Keratinocyte (primary cell): ENCODE results near the gene PIK3CB. TPM values are rescaled to one million over a fixed set of nuclear protein-coding genes. Genes with fewer than 3 reads are reported as not detected.

Source experiments
- DNase-seq: peaks from one replicate; pipeline ENCODE4 v3.0.0-alpha.2; 2011; ENCODE audit warnings: low read depth, missing footprints, low spot score
- FAIRE-seq: peaks from 2 replicates; lab custom pipeline; 2011; peaks lifted over from hg19 to GRCh38; lab: Jason Lieb, UNC
- H2AFZ ChIP-seq: 2 replicates; pipeline ENCODE4 v1.6.0; 2012; ENCODE audit warnings: low read length, control low read depth, inconsistent platforms; ENCODE audit not compliant: control insufficient read depth
- H3K27ac ChIP-seq: 2 replicates; pipeline ENCODE4 v1.5.1; 2011; ENCODE audit warnings: low read length; ENCODE audit not compliant: control insufficient read depth, insufficient read depth
- H3K27me3 ChIP-seq: 3 replicates; pipeline ENCODE4 v1.6.0; 2011; ENCODE audit warnings: low read length; ENCODE audit not compliant: control insufficient read depth, insufficient read depth; ENCODE audit errors: extremely low read depth
- H3K36me3 ChIP-seq, 2 experiments: 2 replicates in 1 of 2; 3 replicates in 1 of 2; pipeline ENCODE4 v1.5.1; 2011; ENCODE audit warnings: low read length in 2 of 2, mild to moderate bottlenecking in 1 of 2; ENCODE audit not compliant: control insufficient read depth in 2 of 2, insufficient read depth in 2 of 2; ENCODE audit errors: extremely low read depth in 1 of 2
- H3K4me1 ChIP-seq: 3 replicates; pipeline ENCODE4 v1.5.1; 2011; ENCODE audit warnings: low read length; ENCODE audit not compliant: control insufficient read depth, insufficient read depth; ENCODE audit errors: extremely low read depth
- H3K4me2 ChIP-seq: 3 replicates; pipeline ENCODE4 v1.6.0; 2011; ENCODE audit warnings: low read depth, low read length; ENCODE audit not compliant: control insufficient read depth, insufficient read depth; ENCODE audit errors: extremely low read depth
- H3K4me3 ChIP-seq, 3 experiments: fragments of 200-600 bp in 1 of 3; sonication (generic) in 1 of 3; 2 replicates in 2 of 3; 3 replicates in 1 of 3; pipeline ENCODE4 v1.5.1; 2011 to 2016; ENCODE audit warnings: low read length in 3 of 3, mild to moderate bottlenecking in 3 of 3, control low read depth in 2 of 3, inconsistent platforms in 1 of 3, low read depth in 1 of 3, mixed read lengths in 1 of 3, mixed run types in 1 of 3, moderate library complexity in 1 of 3; ENCODE audit not compliant: control insufficient read depth in 2 of 3, insufficient read depth in 2 of 3; ENCODE audit errors: extremely low read depth in 1 of 3
- H3K79me2 ChIP-seq: 2 replicates; pipeline ENCODE4 v1.6.0; 2012; ENCODE audit warnings: low read length; ENCODE audit not compliant: control insufficient read depth, insufficient read depth
- H3K9ac ChIP-seq: 3 replicates; pipeline ENCODE4 v1.6.0; 2011; ENCODE audit warnings: low read length; ENCODE audit not compliant: control insufficient read depth, insufficient read depth; ENCODE audit errors: extremely low read depth
- H3K9me1 ChIP-seq: 3 replicates; pipeline ENCODE4 v1.6.0; 2011; ENCODE audit warnings: low read length; ENCODE audit not compliant: control insufficient read depth, insufficient read depth; ENCODE audit errors: extremely low read depth
- H3K9me3 ChIP-seq: 2 replicates; pipeline ENCODE4 v1.5.1; 2012; ENCODE audit warnings: low read depth, low read length; ENCODE audit not compliant: control insufficient read depth
- H4K20me1 ChIP-seq: 3 replicates; pipeline ENCODE4 v1.6.0; 2011; ENCODE audit warnings: low read length; ENCODE audit not compliant: control insufficient read depth, insufficient read depth; ENCODE audit errors: extremely low read depth
- CTCF ChIP-seq, 3 experiments: IDR thresholded peaks in 1 of 3; conservative IDR thresholded peaks in 1 of 3; optimal IDR thresholded peaks in 1 of 3; 2 replicates in 2 of 3; 3 replicates in 1 of 3; pipeline versions ENCODE3 to v1.5.1; 2011; ENCODE audit warnings: low read length in 3 of 3, mild to moderate bottlenecking in 3 of 3, moderate library complexity in 2 of 3, control low read depth in 1 of 3, inconsistent platforms in 1 of 3; ENCODE audit not compliant: insufficient read depth in 2 of 3; ENCODE audit errors: extremely low read depth in 1 of 3
- EZH2 ChIP-seq: IDR thresholded peaks from one replicate; pipeline ENCODE4 v1.6.1; 2012; ENCODE audit warnings: inconsistent platforms, mild to moderate bottlenecking, low read length, moderate library complexity
- dilution Hi-C: fragments of 300-500 bp; cut with MboI; formaldehyde crosslinking; loops from one replicate; pipeline ENCODE4 v1.7.0; 2020; ENCODE audit warnings: low sequenced_read_pairs; ENCODE audit not compliant: extremely low pct_ligation_motif_present
- polyA plus RNA-seq, 5 experiments: library from polyadenylated mRNA; depleted of rRNA in 3 of 5; stranded (reverse) in 3 of 5; stranded (forward) in 1 of 5; unstranded in 1 of 5; fragments of >200 nt; gene quantifications; 1 replicate in 1 of 5; 2 replicates in 3 of 5; 3 replicates in 1 of 5; pipeline versions ENCODE4 v1.2.1 to v1.2.3, GENCODE V29; 2011 to 2012; ENCODE audit warnings: missing spikeins in 2 of 5, low read depth in 1 of 5, low replicate concordance in 1 of 5

Gene PIK3CB
- polyA plus RNA-seq, 1 donor (not counting 4 experiments of a cell fraction or from before 2014, with no cell fraction given) = 19.9 TPM

- FAIRE-seq (no peak), DNase-seq (no peak)
- dilution Hi-C loops = no loop called here
- Histone ChIP-seq H3K4me3 (no peak overlapping the region), H3K9me1 (no peaks in the 10 kb centered on the region), H3K36me3 (peaks cover 0 to 2% of the 10 kb centered on the region in 2 experiments), H3K79me2 (no peaks in the 10 kb centered on the region), H3K27me3 (no peaks in the 10 kb centered on the region), H4K20me1 (no peaks in the 10 kb centered on the region), H3K4me2 (no peak overlapping the region), H3K4me1 (peaks cover 16% of the 10 kb centered on the region), H3K27ac (no peak overlapping the region), H3K9ac (no peak overlapping the region), H3K9me3 (no peaks in the 10 kb centered on the region), H2AFZ (no peak overlapping the region)
- TF ChIP-seq CTCF (optimal IDR thresholded peaks at IDR 0.05 in 1 of 3, IDR thresholded peaks at IDR 0.05 in 1 of 3, conservative IDR thresholded peaks at IDR 0.05 in 1 of 3; ENCODE audit: extremely low read depth in 1 of 3, insufficient read depth in 2 of 3, low read length in 3 of 3) (no peak), EZH2 (no peak)
Measured at GRCh38 chr3:138761002-138761401, 73.7 kb downstream of the PIK3CB start.

- TF ChIP-seq CTCF (optimal IDR thresholded peaks at IDR 0.05 in 1 of 3, IDR thresholded peaks at IDR 0.05 in 1 of 3, conservative IDR thresholded peaks at IDR 0.05 in 1 of 3; ENCODE audit: extremely low read depth in 1 of 3, insufficient read depth in 2 of 3, low read length in 3 of 3) (no peak), EZH2 (no peak)
- FAIRE-seq (no peak), DNase-seq (no peak)
- no peak overlapping the region for H3K4me2 ChIP-seq
- no peak overlapping the region for H3K9ac ChIP-seq
- dilution Hi-C loops = no loop called here
- no peak overlapping the region for H3K4me3 ChIP-seq
- H2AFZ ChIP-seq = no peak overlapping the region
- no peaks in the 10 kb centered on the region for H3K9me1 ChIP-seq
- H3K79me2 ChIP-seq = no peaks in the 10 kb centered on the region
- H3K27me3 ChIP-seq = no peaks in the 10 kb centered on the region
- peaks cover 2 to 4% of the 10 kb centered on the region in 2 experiments for H3K36me3 ChIP-seq
- no peaks in the 10 kb centered on the region for H3K4me1 ChIP-seq
- H3K27ac ChIP-seq = no peak overlapping the region
- no peaks in the 10 kb centered on the region for H3K9me3 ChIP-seq
- no peaks in the 10 kb centered on the region for H4K20me1 ChIP-seq
Measured at GRCh38 chr3:138748190-138748589, 86.5 kb downstream of the PIK3CB start.
